CD4-positive, alpha-beta T cell treated with Interleukin-15 for 1 hour (primary cell): ENCODE results near the gene PDGFD.

Experiments used
- DNase-seq: peaks from one replicate; pipeline ENCODE4 v3.0.0-alpha.2; 2020

PDGFD gene

GRCh38 chr11:103906291-103906867 is 257.6 kb downstream of the PDGFD start:
- no peak for DNase-seq

GRCh38 chr11:103904324-103904667 is 259.7 kb downstream of the PDGFD start:
- no peak for DNase-seq

GRCh38 chr11:103903621-103904323 is 260.2 kb downstream of the PDGFD start:
- DNase-seq = no peak

GRCh38 chr11:103902994-103903393 is 261.0 kb downstream of the PDGFD start:
- no peak for DNase-seq

GRCh38 chr11:103901656-103902055 is 262.3 kb downstream of the PDGFD start:
- no peak for DNase-seq

- DNase-seq = no peak
Observed at GRCh38 chr11:103898577-103899336, 265.2 kb downstream of the PDGFD start.

GRCh38 chr11:103898065-103898464 is 265.9 kb downstream of the PDGFD start:
- DNase-seq = no peak

- no peak for DNase-seq
Observed at GRCh38 chr11:103897160-103897936, 266.6 kb downstream of the PDGFD start.

GRCh38 chr11:103895106-103895505 is 268.8 kb downstream of the PDGFD start:
- DNase-seq = no peak

- DNase-seq = no peak
Observed at GRCh38 chr11:103894673-103895072, 269.3 kb downstream of the PDGFD start.

DNA sequence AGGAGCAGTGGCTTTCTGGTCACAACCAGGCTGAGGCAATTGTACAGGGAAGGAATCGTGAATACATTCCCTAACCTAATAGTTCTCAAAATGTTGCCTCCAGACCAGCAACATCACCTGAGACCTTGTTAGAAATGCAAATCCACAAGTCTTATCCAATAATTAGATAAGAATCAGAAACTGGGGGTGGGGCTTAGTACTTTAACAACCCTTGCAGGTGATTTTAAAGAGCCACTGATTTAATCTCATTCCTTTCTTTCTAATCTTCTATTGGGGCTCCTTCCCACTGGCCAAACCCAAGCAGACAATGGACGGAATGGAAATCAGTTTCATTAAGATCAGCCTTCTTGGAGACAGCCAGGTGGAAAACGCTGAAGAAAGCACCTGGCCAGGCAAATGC is 269.9 kb downstream of the PDGFD start:
- no peak for DNase-seq

DNA sequence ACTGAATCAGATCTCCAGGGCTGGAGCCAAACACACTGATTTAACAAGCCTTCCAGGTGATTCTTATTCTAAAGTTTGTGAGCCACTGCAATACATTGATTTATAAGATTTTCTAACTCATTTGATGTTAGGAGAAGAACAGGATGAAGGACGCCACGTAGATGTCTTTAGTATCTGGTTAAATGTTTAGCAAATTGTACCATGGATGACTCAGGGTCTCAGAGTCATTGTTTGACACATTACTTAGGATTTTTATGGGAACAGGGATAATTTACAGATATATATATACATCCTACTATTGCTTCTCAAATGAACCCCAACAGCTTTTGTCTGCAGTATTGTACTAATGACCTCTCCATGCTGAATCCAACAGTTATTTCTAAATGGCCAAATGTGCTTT is 270.6 kb downstream of the PDGFD start:
- no peak for DNase-seq

DNA sequence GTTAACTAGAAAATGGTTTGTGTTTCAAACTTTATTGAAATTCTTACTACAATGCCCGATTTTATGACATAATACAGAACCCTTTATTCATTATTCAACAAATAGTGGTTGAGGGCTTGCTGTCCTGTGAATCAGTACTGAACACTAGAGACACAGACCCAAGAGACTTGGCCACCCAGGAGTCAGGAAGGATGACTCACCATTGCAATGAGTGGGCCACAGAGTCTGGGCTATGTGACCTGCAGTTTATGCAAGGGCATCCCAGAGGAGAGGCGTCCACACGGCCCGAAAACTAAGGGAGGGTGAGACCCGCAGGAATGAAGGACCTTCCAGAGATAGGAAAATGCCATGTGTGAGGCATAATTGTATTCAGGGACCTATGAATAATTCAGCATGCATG is 271.3 kb downstream of the PDGFD start:
- DNase-seq = no peak

DNA sequence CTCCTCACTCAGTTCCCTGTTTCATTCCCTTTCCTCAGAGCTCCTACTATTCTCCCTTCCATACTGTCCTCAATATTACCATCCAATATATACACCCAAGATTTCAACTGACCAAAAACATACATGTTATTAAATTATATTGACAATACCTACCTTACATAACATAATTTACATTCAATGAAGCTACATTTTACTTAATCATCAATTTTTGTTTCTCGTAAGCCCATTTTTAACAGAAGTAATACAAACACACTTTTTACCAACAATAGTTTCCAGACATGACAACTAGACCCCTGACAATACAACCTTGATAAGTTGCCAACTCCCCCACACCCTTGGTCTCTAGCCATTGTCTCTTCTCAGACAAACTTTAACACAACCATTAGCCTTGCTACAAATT is 273.3 kb downstream of the PDGFD start:
- no peak for DNase-seq

DNA sequence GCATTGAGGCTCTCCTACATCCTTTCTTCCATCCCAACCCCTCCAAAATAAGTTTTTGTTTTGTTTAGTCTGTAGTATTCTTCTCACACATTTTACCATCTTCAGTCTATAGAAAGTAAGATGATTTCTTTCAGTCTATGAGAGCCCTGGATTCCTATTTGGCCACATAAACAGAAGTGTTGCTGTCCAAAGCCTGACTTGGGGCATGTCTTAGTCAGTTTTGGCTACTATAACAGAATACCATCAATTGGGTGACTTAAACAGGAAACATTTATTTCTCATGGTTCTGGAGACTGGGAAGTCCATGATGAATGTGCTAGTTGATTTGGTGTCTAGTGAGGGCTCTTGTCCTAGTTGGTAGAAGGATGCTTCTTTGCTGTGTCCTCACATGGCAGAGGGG is 274.3 kb downstream of the PDGFD start:
- no peak for DNase-seq

DNA sequence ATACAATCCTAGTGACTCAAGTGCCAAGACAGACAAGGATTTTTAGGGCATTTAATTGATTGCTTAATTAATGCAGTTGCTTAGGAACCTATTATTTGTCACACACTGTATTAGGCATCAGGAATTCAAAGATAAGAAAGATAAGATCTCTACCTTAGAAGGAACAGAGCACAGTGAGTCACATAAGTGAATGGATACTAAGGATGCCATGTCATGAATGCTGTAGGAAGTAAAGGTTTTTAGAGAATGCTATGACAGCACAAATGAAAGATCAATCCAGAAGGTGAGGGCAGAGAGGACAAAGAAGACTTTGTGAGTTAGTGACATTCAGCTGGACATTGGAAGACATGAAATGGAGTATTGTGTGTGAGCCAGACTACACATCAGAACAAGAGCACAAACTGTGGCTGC is 275.4 kb downstream of the PDGFD start:
- no peak for DNase-seq

DNA sequence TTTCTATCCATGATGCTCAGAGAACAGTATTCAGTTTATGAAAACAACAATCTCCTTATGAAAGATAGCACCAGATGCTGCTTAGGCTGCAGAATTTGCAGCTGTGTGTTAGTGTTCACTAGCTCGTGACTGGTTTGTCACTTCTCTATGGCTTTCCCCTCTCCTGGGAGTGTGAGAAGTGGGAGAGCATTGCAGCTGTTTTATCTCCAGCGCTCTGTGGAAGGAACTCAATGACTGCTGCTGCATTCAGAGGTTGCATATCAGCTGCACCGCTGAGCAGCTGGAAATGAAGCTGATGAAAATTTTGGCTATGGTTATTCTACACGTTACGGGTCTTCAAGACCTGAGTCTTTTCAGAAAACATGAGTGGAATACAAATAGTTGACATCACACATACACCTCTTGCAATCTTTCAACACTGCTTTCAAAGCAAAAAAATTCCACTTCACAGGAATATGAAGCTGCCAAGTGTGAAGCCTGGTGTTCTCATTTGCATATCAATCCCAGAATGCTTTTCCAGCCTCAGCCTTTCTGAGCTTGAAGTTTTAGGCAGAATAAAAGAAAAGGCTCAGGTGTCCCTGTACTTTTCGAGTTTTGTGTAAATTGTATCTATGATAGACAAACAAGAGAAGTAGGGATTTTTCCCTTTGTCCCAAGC is 276.8 kb downstream of the PDGFD start:
- no peak for DNase-seq

GRCh38 chr11:103883856-103884255 is 280.1 kb downstream of the PDGFD start:
- no peak for DNase-seq

DNA sequence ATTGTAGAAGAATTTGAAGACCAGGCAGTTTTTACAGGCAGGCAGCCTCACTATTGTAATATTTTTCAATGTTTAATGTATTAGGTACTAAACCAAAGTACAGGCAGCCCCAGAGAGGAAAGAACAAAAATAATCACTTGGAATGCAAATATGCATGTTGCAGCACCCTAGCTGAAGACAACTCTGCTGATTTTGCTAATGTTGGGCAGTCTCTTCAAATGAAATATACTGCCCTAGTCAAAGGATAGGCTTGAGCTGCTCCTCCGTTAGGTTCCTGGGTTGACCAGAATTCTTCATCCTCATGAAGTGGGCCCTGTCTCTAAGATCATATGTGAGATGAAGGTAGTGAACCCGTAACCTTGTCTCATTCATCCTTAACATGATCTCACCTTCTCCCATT is 280.7 kb downstream of the PDGFD start:
- no peak for DNase-seq

GRCh38 chr11:103881584-103881983 is 282.4 kb downstream of the PDGFD start:
- DNase-seq = no peak

- no peak for DNase-seq
Observed at GRCh38 chr11:103880968-103881367, 283.0 kb downstream of the PDGFD start.

- no peak for DNase-seq
Observed at GRCh38 chr11:103878646-103879045, 285.3 kb downstream of the PDGFD start.

- DNase-seq = no peak
Observed at GRCh38 chr11:103877221-103877620, 286.7 kb downstream of the PDGFD start.
